LNCaP clone FGC (cell line): Measurements from ENCODE around the gene MEF2D.
A peak's percentile ranks its signal among the peaks of the same experiment; 100 is the strongest.

Experiments used
- DNase-seq: peaks from one replicate; pipeline ENCODE4 v3.0.0-alpha.2; 2011; ENCODE audit warnings: low read depth
- H3K4me3 ChIP-seq: 2 replicates; pipeline ENCODE4 v1.5.1; 2011; ENCODE audit warnings: mild to moderate bottlenecking, low read depth, low read length, control low read depth
- CTCF ChIP-seq: IDR thresholded peaks from 2 replicates; pipeline ENCODE4 v1.5.1; 2012; ENCODE audit warnings: mild to moderate bottlenecking; ENCODE audit not compliant: control insufficient read depth, insufficient read depth; ENCODE audit errors: extremely low read depth

Gene MEF2D

GRCh38 chr1:156444407-156445001 is 56.1 kb downstream of the MEF2D start:
- TF ChIP-seq CTCF = peak; percentile 48
- DNase-seq = no peak
- no peak overlapping the region for H3K4me3 ChIP-seq

- no peak for DNase-seq
- H3K4me3 ChIP-seq = no peak overlapping the region
- no peak for TF ChIP-seq CTCF
Observed at GRCh38 chr1:156443286-156443685, 57.3 kb downstream of the MEF2D start.

- no peak for TF ChIP-seq CTCF
- no peak overlapping the region for H3K4me3 ChIP-seq
- no peak for DNase-seq
Observed at GRCh38 chr1:156440654-156441437, 59.7 kb downstream of the MEF2D start.

GRCh38 chr1:156439777-156440183 is 60.8 kb downstream of the MEF2D start:
- no peak for TF ChIP-seq CTCF
- no peak for DNase-seq
- H3K4me3 ChIP-seq = no peak overlapping the region

GRCh38 chr1:156439036-156439776 is 61.4 kb downstream of the MEF2D start:
- TF ChIP-seq CTCF = no peak
- DNase-seq = no peak
- no peak overlapping the region for H3K4me3 ChIP-seq

GRCh38 chr1:156438278-156438987 is 62.1 kb downstream of the MEF2D start:
- H3K4me3 ChIP-seq = no peak overlapping the region
- DNase-seq = no peak
- no peak for TF ChIP-seq CTCF
